K562 (cell line): Measurements from ENCODE around the gene MFAP3L. TPM values are rescaled to one million over a fixed set of nuclear protein-coding genes. Genes with fewer than 3 reads are reported as not detected.

ENCODE experiments used
- MGA ChIP-seq: fragments of 450-650 bp; IDR thresholded peaks from 2 replicates; pipeline ENCODE4 v1.6.1; 2016; ENCODE audit warnings: mild to moderate bottlenecking, moderate library complexity
- polyA plus RNA-seq, 8 experiments: library from polyadenylated mRNA; depleted of rRNA in 4 of 8; stranded (reverse) in 5 of 8; unstranded in 3 of 8; fragments of >200 nt; fragmentation: Nextera tagmentation in 2 of 8; fragmentation: Illumina TruSeq in 1 of 8; extraction: Ambion mirVana in 2 of 8; extraction: Trizol in 1 of 8; gene quantifications; 2 replicates each; pipeline versions ENCODE4 v1.2.1 to v1.2.3, GENCODE V29; 2011 to 2014; ENCODE audit warnings: inconsistent platforms in 1 of 8, missing spikeins in 1 of 8
- total RNA-seq, 7 experiments: library from RNA; depleted of rRNA in 6 of 7; stranded (reverse); fragments of >200 nt in 6 of 7; fragmentation: Illumina TruSeq in 2 of 7; extraction: Trizol in 2 of 7; gene quantifications; 2 replicates each; pipeline versions ENCODE4 v1.2.1 to v1.2.3, GENCODE V29; 2011 to 2021; ENCODE audit warnings: low replicate concordance in 1 of 7

The MFAP3L gene
- total and polyA plus RNA-seq, 9 of the 15 experiments (the other 6 are each of a cell fraction or from before 2014, with no cell fraction given), result 0.06 to 0.25 (median 0.20) TPM; not detected in 3

GRCh38 chr4:169956091-169956843, 69.9 kb downstream of the MFAP3L start (continued):
- TF ChIP-seq MGA, result no peak
